Epithelial cell of proximal tubule (primary cell): ENCODE data around the gene RGS6. TPM values are rescaled to one million over a fixed set of nuclear protein-coding genes. Genes with fewer than 3 reads are reported as not detected.

Source experiments
- DNase-seq: peaks from one replicate; pipeline ENCODE4 v3.0.0-alpha.2; 2011; ENCODE audit warnings: low read depth
- H3K4me3 ChIP-seq: 2 replicates; pipeline ENCODE4 v1.5.1; 2011; ENCODE audit warnings: low read depth, mild to moderate bottlenecking, low read length
- total RNA-seq: library from RNA; depleted of rRNA; stranded (reverse); fragments of >200 nt; gene quantifications from 2 replicates; pipeline ENCODE4 v1.2.3, GENCODE V29; 2015
- TF ChIP-seq, protein P1 (sequence below): conservative IDR thresholded peaks from 2 replicates; pipeline ENCODE4 v1.5.1; 2012; ENCODE audit warnings: low read depth, mild to moderate bottlenecking, low read length

Gene RGS6
- total RNA-seq, 1 donor from 2014 or later: not detected

DNA sequence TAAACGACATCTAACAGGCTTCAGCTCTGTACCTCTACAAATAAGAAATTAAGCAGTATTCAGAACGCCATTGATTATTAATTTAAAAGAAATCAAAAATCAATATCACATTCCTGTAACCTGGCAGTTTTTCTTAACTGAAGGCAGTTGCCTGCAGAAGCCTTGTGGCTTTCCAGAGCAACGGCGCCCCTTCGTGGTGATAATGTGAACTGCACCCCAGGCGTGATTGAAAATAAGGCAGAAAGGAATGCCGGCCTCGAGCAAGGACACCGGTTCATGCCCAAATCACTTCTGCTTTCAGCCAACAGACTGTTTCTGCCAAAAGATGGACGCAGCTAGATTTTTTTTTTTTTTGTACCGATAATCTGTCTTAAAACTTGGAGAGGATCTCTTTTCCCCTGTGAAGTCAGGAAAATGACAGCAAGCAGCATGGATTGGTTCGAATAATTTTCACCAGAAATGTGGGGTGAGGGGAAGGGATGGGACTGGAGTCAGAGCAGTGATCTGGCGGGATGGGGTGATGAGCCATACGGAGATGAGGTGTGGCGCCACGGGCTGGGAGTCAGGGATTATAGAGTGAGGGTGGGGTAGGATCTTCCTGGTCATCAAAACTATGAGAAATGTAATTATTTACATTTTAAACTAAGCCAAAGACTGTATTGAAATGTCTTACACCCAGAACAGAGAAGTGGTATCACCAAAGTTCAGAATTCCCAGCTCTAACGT, 488.7 kb downstream of the RGS6 start:
- no peak overlapping the region for H3K4me3 ChIP-seq
- DNase-seq: no peak
- TF ChIP-seq, protein P1, sequence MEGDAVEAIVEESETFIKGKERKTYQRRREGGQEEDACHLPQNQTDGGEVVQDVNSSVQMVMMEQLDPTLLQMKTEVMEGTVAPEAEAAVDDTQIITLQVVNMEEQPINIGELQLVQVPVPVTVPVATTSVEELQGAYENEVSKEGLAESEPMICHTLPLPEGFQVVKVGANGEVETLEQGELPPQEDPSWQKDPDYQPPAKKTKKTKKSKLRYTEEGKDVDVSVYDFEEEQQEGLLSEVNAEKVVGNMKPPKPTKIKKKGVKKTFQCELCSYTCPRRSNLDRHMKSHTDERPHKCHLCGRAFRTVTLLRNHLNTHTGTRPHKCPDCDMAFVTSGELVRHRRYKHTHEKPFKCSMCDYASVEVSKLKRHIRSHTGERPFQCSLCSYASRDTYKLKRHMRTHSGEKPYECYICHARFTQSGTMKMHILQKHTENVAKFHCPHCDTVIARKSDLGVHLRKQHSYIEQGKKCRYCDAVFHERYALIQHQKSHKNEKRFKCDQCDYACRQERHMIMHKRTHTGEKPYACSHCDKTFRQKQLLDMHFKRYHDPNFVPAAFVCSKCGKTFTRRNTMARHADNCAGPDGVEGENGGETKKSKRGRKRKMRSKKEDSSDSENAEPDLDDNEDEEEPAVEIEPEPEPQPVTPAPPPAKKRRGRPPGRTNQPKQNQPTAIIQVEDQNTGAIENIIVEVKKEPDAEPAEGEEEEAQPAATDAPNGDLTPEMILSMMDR: peak; percentile 98

DNA sequence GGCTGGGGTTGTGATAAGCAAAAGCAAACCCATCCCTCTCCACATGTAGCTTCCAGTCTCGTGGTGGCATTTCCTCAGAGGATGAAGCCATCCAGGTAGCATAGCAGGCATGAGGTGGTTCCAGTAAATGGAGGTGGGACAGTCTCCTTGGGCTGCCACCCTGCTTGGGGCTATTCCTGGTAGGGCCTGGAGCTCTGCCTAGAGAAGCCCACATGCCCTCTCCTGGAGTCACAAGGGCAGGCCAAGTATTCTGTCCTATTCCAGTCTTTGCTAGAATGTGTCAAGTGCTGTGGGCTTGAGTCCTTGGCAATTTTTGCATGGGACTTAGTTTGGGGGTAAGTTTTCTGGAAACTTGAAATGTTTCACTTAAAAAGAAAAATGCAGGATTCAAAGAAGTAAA, 491.7 kb downstream of the RGS6 start:
- no peak for DNase-seq
- H3K4me3 ChIP-seq: no peak overlapping the region
- TF ChIP-seq, protein P1: no peak

DNA sequence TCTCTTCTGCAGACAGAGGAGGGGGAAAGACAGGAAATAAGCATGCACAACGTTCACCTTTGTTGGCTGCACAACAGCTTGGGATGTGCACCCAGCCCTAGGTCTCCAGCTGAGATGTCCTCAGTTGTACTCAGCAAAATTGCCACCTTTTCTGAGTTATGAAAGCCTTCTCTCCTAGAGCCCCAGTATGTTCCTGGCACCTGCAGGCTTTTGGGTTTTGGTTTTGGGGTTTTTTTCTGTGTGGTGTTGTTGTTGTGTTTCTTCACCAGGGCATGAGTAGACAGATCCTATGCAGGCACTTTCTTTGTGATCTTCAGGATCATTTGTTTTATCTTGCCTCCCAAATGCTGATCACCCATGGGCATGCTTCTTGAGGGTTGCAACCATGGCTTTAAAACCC, 498.2 kb downstream of the RGS6 start:
- TF ChIP-seq, protein P1: no peak
- no peak for DNase-seq

GRCh38 chr14:72432748-72433147, 500.5 kb downstream of the RGS6 start:
- H3K4me3 ChIP-seq: no peak overlapping the region
- TF ChIP-seq, protein P1: no peak
- DNase-seq: no peak

More for the DNA sequence above, 498.2 kb downstream of the RGS6 start:
- H3K4me3 ChIP-seq: no peak overlapping the region

- TF ChIP-seq, protein P1: no peak
- no peak overlapping the region for H3K4me3 ChIP-seq
- DNase-seq: no peak
These were observed 501.3 kb downstream of the RGS6 start for GRCh38 chr14:72433511-72433910.

DNA sequence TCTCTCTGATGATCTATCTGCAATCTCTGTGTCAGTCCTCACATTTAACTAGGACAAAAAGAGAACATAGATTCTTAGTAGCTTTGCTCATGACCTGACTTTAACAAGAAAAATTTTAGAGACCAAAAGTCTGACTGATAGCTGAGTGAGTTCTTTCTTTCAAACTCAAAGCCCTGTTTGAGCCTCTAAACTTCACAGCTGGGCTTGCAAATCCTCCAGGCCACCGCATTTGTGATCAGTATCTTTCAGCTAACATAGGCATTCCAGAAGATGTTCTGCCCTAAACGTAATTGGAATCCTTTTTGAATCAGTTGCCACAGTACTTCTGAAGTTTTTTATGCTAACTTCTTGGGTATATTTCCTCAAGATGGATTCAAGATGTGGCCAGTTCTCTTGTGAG, 502.6 kb downstream of the RGS6 start:
- H3K4me3 ChIP-seq: no peak overlapping the region
- TF ChIP-seq, protein P1: no peak
- DNase-seq: no peak

- no peak overlapping the region for H3K4me3 ChIP-seq
- TF ChIP-seq, protein P1: no peak
- DNase-seq: no peak
These were observed 507.5 kb downstream of the RGS6 start for GRCh38 chr14:72439707-72440106.
